Testis (tissue), 3 donors: ENCODE results near the gene NT5C1A. TPM values are rescaled to one million over a fixed set of nuclear protein-coding genes. Genes with fewer than 3 reads are reported as not detected.
A peak's percentile ranks its signal among the peaks of the same experiment; 100 is the strongest.

ENCODE experiments used
- DNase-seq: peaks from one replicate; pipeline ENCODE4 v3.0.0-alpha.2; 2019
- H3K27ac ChIP-seq, 2 donors: fragments of 200-600 bp; sonication (generic); one replicate each; pipeline ENCODE4 v1.5.1; 2019
- H3K27me3 ChIP-seq: fragments of 200-600 bp; sonication (generic); one replicate; pipeline ENCODE4 v1.5.1; 2019
- H3K36me3 ChIP-seq: fragments of 200-600 bp; sonication (generic); one replicate; pipeline ENCODE4 v1.5.1; 2017; ENCODE audit warnings: low read depth; ENCODE audit errors: missing control alignments
- H3K4me1 ChIP-seq: fragments of 200-600 bp; sonication (generic); one replicate; pipeline ENCODE4 v1.5.1; 2019
- H3K4me3 ChIP-seq, 2 donors: fragments of 200-600 bp; sonication (generic); one replicate each; pipeline ENCODE4 v1.5.1; 2017 to 2019
- H3K9me3 ChIP-seq: fragments of 200-600 bp; sonication (generic); one replicate; pipeline ENCODE4 v1.5.1; 2017
- POLR2A ChIP-seq: fragments of 450-650 bp; IDR thresholded peaks from one replicate; pipeline ENCODE4 v1.6.1; 2017; ENCODE audit warnings: antibody characterized with exemption, mild to moderate bottlenecking, moderate library complexity
- WGBS, 2 donors: methylation state at CpG; one replicate each; pipeline ENCODE4 v1.1.5; 2018; 5-methylcytosine and 5-hydroxymethylcytosine counted together
- intact Hi-C: fragments of 100-400 bp; cut with DNase I; formaldehyde crosslinking; loops from one replicate; pipeline ENCODE4 v1.15.1; 2023; ENCODE audit warnings: low total_unique reads
- polyA plus RNA-seq: library from polyadenylated mRNA; stranded (reverse); fragments of 350-450 nt; fragmentation: Illumina TruSeq; extraction: RNeasy Lipid Tissue Mini Kit (QIAGEN cat#74804); gene quantifications from one replicate; pipeline ENCODE4 v1.2.3, GENCODE V29; 2014; ENCODE audit warnings: low read depth, low replicate concordance; ENCODE audit not compliant: insufficient read depth
- total RNA-seq, 2 donors: library from RNA; depleted of rRNA; stranded (reverse); fragments of >200 nt; gene quantifications; one replicate each; pipeline ENCODE4 v1.2.3, GENCODE V29; 2016
- TF ChIP-seq, protein P1 (sequence below), 3 experiments: fragments of 450-650 bp in 2 of 3; fragments of 200-600 bp in 1 of 3; sonication (generic) in 1 of 3; IDR thresholded peaks; one replicate each; pipeline ENCODE4 v1.5.1; 2016 to 2019; ENCODE audit warnings: antibody characterized with exemption in 3 of 3, mild to moderate bottlenecking in 2 of 3, moderate library complexity in 1 of 3

Gene NT5C1A
- total and polyA plus RNA-seq, 3 donors from 2014 or later = 1.0 to 3.2 (median 2.1) TPM

- no peak for TF ChIP-seq POLR2A
- TF ChIP-seq, protein P1, sequence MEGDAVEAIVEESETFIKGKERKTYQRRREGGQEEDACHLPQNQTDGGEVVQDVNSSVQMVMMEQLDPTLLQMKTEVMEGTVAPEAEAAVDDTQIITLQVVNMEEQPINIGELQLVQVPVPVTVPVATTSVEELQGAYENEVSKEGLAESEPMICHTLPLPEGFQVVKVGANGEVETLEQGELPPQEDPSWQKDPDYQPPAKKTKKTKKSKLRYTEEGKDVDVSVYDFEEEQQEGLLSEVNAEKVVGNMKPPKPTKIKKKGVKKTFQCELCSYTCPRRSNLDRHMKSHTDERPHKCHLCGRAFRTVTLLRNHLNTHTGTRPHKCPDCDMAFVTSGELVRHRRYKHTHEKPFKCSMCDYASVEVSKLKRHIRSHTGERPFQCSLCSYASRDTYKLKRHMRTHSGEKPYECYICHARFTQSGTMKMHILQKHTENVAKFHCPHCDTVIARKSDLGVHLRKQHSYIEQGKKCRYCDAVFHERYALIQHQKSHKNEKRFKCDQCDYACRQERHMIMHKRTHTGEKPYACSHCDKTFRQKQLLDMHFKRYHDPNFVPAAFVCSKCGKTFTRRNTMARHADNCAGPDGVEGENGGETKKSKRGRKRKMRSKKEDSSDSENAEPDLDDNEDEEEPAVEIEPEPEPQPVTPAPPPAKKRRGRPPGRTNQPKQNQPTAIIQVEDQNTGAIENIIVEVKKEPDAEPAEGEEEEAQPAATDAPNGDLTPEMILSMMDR (IDR thresholded peaks at IDR 0.05) = no peak
- WGBS, 2 donors = 58 to 59% methylated on average over 1 of the region's 1 CpG
- intact Hi-C loops = no loop called here
- DNase-seq = no peak
- Histone ChIP-seq H3K27me3 (no peaks in the 10 kb centered on the region), H3K9me3 (no peaks in the 10 kb centered on the region), H3K4me1 (peaks cover 19% of the 10 kb centered on the region), H3K36me3 (no peaks in the 10 kb centered on the region), H3K4me3 (no peak overlapping the region), H3K27ac (no peak overlapping the region)
These were observed 24.5 kb upstream of the NT5C1A start for GRCh38 chr1:39696448-39696847.

DNA sequence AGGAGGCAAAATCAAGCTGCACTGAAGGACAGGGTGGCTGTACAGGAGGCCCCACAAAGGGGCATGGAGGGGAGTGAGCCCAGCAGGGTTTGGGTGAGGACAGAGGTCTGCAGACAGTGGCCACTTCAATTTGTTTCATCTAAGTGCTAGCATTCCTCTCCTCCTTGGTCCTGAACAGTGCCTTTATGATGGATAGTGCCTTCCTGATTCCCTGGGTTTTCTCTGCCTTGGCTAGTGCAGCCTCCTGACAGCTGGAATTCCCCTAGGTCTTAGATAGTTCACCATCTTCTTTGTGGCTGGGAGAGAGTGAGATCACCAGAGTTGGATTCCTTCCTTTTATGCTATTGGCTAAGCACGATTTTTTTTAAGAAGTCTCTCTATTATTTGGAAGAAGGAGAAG lies 23.1 kb upstream of the NT5C1A start:
- H3K27me3 ChIP-seq = no peaks in the 10 kb centered on the region
- peaks cover 16% of the 10 kb centered on the region for H3K4me1 ChIP-seq
- TF ChIP-seq, protein P1 (IDR thresholded peaks at IDR 0.05) = no peak
- no peak for TF ChIP-seq POLR2A
- WGBS, 2 donors = 29% methylated on average over 1 of the region's 1 CpG
- H3K36me3 ChIP-seq = no peaks in the 10 kb centered on the region
- H3K9me3 ChIP-seq = no peaks in the 10 kb centered on the region
- no peak overlapping the region for H3K27ac ChIP-seq
- no peak overlapping the region for H3K4me3 ChIP-seq
- intact Hi-C loops = no loop called here
- no peak for DNase-seq

DNA sequence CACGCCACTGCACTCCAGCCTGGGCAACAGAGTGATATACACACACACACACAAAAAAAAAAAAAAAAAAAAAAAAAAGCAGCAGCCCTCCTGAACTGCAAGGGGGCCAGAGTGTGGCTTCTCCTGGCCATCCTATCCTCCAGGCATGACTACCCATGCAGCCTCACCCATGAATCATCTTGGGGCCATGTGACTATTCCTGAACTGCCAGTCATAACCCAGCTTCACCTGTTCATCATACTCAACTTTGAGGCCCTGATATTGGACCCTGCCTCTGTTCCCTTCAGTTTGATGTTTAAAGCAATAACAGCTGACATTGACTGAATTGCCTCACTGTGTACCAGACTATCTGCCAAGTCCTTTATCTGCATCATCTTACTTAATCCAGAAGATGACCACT lies 22.1 kb upstream of the NT5C1A start:
- 100% methylated on average over 1 of the region's 1 CpG for WGBS, 2 donors
- intact Hi-C loops = no loop called here
- Histone ChIP-seq H3K4me1 (peaks cover 16% of the 10 kb centered on the region), H3K4me3 (no peak overlapping the region), H3K9me3 (no peaks in the 10 kb centered on the region), H3K27me3 (no peaks in the 10 kb centered on the region), H3K27ac (no peak overlapping the region), H3K36me3 (no peaks in the 10 kb centered on the region)
- TF ChIP-seq POLR2A = no peak
- no peak for DNase-seq

DNA sequence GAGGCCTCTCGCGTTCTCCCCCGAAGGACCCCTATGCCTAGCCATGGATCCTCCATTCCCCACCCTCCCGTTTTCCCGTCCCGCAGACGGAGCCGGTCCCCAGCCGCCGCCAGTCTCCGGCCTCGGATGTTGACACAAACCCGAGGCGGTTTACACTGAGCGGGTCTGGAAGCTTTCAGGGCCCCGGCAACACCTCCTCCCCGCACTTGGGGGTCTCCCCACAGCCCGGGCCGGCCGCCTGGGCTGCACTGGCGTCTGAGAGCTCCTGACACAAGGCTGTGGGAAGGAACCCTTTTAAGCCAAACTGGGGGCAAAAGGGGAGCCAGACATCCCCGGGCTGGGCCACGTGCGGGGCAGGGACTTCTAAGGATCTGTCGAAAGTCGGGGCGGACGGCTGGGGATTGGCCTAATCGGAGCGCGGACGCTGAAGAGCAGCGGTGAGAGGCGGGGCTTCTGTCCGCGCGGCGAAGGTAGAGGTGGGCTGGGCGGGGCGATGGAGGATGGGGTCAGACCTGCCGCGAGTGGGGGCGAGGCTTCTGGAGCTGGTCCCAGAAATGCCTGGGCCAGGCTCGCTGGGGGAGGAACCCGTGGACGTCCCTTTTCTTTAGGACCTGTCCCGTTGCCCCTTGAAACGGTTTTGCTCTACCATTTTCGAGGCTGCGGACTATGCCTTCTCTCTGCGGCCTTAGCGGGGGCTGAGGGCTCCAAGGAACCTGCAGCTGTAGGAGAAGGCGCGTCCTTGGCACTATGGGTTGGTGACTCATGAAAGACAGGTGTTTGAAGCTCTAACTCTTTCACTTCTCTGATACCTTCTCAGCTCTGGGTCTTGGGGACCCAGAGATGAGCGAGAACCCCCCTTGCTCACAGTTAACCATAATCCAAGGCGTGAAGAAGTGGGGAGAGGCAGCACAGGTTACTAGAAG lies 20.5 kb upstream of the NT5C1A start:
- peak; percentile 72 for DNase-seq
- WGBS, 2 donors = 10 to 18% methylated on average over 31 to 56 of the region's 56 CpGs

More for the DNA sequence above, 20.5 kb upstream of the NT5C1A start:
- Histone ChIP-seq H3K27ac (peak overlapping the region in 1 of 2 donors; percentile 31), H3K4me1 (peaks cover 16% of the 10 kb centered on the region), H3K4me3 (peak overlapping the region; percentile 37 to 58), H3K9me3 (no peaks in the 10 kb centered on the region), H3K36me3 (no peaks in the 10 kb centered on the region), H3K27me3 (no peaks in the 10 kb centered on the region)
- intact Hi-C loops = no loop called here
- TF ChIP-seq, protein P1 (IDR thresholded peaks at IDR 0.05) = no peak
- no peak for TF ChIP-seq POLR2A
